NCI-H1092 (cell line): ENCODE data around the gene SREBF2.
"Not testable (repeated sequence)": the region's sequence is repeated elsewhere in the genome, so short reads cannot be mapped to it uniquely, and the experiment has no call there.

ENCODE experiments used
- DNase-seq: peaks from one replicate; lab custom pipeline; 2025; lab: John Stamatoyannopoulos, UW

SREBF2 gene

GRCh38 chr22:41842996-41843970, 10.4 kb downstream of the SREBF2 start:
- DNase-seq, result no peak

- no peak for DNase-seq
Measured at GRCh38 chr22:41844036-41844435, 11.1 kb downstream of the SREBF2 start.

- DNase-seq, result no peak
Measured at GRCh38 chr22:41844513-41844912, 11.6 kb downstream of the SREBF2 start.

- DNase-seq, result no peak
Measured at GRCh38 chr22:41845380-41846267, 12.7 kb downstream of the SREBF2 start.

- DNase-seq, result no peak
Measured at GRCh38 chr22:41846268-41846987, 13.5 kb downstream of the SREBF2 start.

GRCh38 chr22:41847300-41847699, 14.4 kb downstream of the SREBF2 start:
- no peak for DNase-seq

- no peak for DNase-seq
Measured at GRCh38 chr22:41848468-41848867, 15.6 kb downstream of the SREBF2 start.

GRCh38 chr22:41856469-41856868, 23.6 kb downstream of the SREBF2 start:
- DNase-seq, result no peak

GRCh38 chr22:41857155-41857859, 24.4 kb downstream of the SREBF2 start:
- DNase-seq, result no peak

GRCh38 chr22:41857860-41858199, 24.9 kb downstream of the SREBF2 start:
- DNase-seq, result no peak

- DNase-seq, result no peak
Measured at GRCh38 chr22:41862160-41862529, 29.2 kb downstream of the SREBF2 start.

GRCh38 chr22:41862530-41863266, 29.8 kb downstream of the SREBF2 start:
- no peak for DNase-seq

- DNase-seq, result no peak
Measured at GRCh38 chr22:41863472-41863871, 30.6 kb downstream of the SREBF2 start.

- DNase-seq, result no peak
Measured at GRCh38 chr22:41868556-41868955, 35.7 kb downstream of the SREBF2 start.

GRCh38 chr22:41870081-41870480, 37.2 kb downstream of the SREBF2 start:
- DNase-seq, result not testable (repeated sequence)

GRCh38 chr22:41870786-41871185, 37.9 kb downstream of the SREBF2 start:
- DNase-seq, result no peak

- no peak for DNase-seq
Measured at GRCh38 chr22:41873391-41873790, 40.5 kb downstream of the SREBF2 start.

- DNase-seq, result no peak
Measured at GRCh38 chr22:41874090-41874489, 41.2 kb downstream of the SREBF2 start.

GRCh38 chr22:41875531-41876270, 42.8 kb downstream of the SREBF2 start:
- DNase-seq, result no peak

GRCh38 chr22:41876275-41876674, 43.4 kb downstream of the SREBF2 start:
- DNase-seq, result no peak
